Stimulated activated CD8-positive, alpha-beta memory T cell treated with anti-CD3 and anti-CD28 coated beads, Interleukin-4, amount 100 ng/mL, for 1 hour (primary cell): Measurements from ENCODE around the gene FGF22.

Source experiments
- DNase-seq, 2 donors: peaks; one replicate each; pipeline ENCODE4 v3.0.0-alpha.2; 2020; ENCODE audit warnings: low read depth in 2 of 2, low spot score in 1 of 2

Gene FGF22

DNA sequence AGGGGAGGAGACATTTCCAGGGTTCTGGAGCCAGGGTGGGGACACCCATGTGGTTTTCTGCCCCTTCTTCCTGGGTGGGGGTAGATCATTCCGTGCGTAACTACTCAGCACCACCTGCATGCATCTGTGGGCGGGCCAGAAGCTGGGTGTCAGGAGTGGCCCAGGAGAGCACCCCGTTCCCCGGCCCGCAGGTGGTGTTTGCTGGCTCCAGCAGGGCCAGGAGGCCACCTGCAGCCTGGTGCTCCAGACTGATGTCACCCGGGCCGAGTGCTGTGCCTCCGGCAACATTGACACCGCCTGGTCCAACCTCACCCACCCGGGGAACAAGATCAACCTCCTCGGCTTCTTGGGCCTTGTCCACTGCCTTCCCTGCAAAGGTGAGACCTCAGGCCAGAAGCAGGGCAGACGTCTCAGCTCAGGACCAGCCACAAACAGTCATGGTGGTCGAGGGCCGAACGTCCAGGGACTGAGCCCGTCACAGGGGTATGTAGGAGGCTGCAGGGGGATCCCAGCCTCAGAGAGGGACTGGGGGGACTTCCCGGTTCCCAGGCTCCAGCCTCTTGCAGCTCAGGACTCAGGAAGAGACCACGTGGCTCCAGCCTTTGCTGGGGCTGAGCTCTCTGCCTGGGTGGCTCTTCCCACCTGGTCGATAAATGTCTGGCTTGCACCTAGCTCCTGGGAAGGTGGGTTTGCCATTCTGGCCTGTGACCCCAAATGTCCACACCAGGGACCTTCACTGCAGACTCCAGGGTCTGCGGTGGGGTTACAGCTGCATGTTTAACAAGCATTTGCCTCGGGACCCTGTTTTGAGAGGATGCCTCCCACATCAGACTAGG, 38.1 kb downstream of the FGF22 start:
- no peak for DNase-seq

DNA sequence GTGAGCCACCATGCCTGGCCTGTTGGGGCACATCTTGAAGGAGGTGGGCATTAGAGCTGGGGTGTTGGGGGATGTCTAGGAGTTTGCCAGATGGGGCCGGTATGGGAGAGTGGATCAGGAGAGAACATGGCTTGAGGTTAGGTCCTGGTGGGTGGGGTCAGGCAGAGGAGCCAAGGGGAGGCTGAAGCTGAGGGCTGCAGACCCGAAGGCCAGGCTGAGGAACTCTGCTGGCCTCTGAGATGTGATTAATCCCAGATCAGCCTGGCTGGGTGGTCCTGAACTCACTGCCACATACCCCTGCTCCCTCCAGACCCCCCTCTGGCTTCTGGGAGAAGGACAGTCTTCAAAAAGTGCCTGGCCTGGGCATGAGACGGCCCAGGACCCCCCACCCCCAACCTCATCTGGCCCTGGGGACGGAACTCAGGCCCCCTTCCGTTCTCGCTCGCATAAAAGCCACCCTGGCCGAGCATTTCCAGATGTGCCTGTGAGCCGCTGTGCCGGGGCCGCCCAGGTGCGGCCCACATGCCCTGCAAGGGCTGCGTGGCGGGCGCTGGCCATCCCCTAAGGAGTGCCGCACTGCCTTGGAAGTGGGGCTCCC, 39.2 kb downstream of the FGF22 start:
- no peak for DNase-seq

DNA sequence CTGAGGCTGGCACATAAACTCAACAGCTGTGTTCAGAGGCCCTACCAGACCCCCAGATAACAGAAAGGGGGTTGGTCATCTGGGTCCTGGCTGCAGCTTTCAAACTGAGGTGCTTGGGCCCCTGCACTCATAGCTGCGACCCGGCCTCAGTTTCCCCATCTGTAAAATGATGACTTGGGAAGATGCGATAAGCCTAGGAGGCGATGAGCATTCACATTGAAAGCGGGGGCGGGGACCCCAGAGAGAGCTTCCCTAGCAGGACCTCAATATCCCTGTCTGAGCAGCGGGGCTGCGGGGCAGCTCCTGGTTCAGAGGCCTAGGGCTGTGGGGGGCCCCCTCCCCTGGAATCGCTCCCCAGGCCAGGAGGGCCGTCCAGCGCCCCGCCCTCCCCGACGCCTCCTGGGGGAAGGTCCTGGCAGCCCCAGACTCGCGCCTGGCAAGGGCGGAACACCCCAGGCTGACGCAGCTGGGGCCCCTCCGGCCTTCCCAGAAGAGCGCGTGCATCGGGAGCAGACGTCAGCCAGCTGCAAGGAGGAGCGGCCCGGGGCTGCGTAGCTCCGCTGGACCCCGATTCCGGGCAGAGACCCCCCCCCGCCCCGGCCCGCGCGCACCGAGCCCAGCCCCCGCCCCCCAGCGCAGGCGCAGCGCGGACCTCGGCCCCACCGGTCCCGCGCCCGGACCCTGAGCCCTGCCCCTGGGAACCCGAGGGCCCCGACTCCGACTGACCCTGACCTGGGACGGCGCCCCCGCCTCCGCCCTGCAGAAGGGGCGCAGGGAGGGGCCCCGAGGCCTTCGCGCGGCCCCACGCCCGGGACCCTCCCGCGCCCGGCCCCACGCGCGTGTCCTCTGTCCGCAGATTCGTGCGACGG, 40.0 kb downstream of the FGF22 start:
- no peak for DNase-seq

DNA sequence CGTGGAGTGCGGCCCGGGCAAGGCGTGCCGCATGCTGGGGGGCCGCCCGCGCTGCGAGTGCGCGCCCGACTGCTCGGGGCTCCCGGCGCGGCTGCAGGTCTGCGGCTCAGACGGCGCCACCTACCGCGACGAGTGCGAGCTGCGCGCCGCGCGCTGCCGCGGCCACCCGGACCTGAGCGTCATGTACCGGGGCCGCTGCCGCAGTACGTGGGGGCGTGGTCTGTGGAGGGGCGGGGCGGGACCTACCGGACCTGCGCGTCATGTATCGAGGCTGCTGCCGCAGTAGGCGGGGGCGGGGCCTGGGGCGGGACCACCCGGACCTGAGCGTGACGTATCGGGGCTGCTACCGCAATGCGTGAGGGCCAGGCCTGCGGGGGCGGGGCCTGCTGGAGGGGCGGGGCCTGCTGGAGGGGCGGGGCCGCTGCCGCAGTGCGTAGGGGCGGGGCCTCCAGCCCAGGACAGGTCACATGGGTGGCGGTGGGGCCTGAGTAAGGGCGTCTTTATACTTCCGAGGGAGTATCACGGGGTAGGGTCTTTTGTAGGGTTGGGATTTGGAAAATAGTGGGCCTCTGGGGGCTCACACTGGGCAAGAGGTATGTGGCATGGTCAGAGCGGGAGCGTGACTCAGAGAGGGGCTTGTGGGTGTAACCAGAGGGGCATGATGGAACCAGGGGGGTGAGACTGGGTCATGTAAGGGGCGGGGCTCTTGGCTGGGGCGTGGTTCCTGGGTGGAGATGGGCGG, 40.8 kb downstream of the FGF22 start:
- DNase-seq: peak; percentile 99

DNA sequence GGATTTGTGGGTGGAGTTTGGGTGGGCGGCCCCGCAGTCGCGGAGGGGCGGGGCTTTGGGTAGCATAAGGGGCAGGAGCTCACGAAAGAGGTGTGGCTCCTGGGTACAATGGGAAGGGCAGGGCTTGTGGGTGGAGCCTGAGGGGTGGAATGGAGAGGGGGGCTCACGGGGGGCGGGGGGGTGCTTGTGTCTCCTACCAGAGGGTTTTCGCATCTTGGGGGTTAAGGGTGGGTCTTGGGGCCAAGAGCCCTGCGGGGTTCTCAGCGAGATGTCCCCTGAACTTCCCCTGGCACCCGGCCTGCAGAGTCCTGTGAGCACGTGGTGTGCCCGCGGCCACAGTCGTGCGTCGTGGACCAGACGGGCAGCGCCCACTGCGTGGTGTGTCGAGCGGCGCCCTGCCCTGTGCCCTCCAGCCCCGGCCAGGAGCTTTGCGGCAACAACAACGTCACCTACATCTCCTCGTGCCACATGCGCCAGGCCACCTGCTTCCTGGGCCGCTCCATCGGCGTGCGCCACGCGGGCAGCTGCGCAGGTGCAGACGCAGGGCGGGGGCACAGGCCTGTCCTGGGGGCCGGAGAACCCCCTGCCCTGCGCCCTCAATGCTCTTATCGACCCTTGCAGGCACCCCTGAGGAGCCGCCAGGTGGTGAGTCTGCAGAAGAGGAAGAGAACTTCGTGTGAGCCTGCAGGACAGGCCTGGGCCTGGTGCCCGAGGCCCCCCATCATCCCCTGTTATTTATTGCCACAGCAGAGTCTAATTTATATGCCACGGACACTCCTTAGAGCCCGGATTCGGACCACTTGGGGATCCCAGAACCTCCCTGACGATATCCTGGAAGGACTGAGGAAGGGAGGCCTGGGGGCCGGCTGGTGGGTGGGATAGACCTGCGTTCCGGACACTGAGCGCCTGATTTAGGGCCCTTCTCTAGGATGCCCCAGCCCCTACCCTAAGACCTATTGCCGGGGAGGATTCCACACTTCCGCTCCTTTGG, 41.6 kb downstream of the FGF22 start:
- DNase-seq: peak in 1 of 2 donors; percentile 83

DNA sequence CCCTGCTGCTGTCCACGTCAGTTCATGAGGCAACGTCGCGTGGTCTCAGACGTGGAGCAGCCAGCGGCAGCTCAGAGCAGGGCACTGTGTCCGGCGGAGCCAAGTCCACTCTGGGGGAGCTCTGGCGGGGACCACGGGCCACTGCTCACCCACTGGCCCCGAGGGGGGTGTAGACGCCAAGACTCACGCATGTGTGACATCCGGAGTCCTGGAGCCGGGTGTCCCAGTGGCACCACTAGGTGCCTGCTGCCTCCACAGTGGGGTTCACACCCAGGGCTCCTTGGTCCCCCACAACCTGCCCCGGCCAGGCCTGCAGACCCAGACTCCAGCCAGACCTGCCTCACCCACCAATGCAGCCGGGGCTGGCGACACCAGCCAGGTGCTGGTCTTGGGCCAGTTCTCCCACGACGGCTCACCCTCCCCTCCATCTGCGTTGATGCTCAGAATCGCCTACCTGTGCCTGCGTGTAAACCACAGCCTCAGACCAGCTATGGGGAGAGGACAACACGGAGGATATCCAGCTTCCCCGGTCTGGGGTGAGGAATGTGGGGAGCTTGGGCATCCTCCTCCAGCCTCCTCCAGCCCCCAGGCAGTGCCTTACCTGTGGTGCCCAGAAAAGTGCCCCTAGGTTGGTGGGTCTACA, 43.1 kb downstream of the FGF22 start:
- no peak for DNase-seq

DNA sequence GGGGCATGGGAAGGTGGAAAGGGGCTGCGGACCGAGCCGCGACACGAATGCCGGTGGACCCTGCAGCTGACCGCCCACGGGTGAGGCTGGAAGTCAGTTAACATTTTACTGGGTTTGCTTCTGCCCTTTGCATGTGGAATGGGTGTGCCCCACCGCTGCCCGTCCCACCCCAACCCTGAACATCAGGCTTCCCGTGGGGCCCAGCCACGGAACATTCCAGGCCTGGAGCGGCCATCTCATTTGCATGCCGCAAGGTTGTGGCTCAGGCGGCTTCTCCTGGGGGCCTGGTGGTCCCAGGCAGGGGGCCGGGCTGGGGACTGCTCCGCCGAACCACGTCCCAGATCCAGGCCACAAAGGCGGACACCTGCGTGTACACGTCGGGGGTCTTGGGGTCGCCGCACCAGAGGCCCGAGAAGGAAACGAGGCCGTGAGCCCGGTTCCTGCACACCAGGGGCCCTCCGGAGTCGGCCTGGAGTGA, 45.8 kb downstream of the FGF22 start:
- no peak for DNase-seq

DNA sequence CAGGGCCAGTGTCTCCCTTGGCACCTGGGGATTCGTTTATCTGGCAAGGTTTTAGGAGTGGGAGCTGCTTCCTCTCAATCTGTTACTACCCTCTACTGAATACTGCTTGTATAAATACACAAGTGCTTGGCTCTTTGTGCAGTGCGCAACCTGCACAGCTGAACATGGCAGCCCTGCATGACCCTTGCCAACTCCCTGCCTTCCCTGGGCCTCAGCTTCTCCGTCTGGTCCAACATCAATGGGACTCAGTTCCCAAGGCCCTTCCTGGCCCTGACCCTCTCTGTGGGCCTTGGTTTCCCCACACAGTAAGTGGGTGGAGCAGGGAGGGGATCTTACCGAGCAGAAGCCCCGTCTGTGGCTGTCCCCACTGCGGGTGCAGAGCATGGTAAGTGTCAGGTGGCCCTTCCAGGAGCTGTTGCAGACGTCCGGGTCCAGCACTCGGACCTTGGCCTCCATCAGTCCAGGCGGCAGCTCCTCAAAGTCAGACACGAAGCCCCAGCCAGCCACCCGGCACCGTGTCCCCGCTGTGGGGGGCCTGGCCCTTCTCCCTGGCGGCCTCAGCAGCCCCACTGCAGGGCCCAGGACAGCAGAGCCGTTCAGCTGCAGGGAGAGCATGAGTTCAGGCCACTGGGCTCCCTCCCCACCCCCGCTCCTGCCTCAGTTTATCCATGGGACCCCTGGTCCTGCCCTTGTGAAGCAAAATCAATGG, 47.1 kb downstream of the FGF22 start:
- no peak for DNase-seq

DNA sequence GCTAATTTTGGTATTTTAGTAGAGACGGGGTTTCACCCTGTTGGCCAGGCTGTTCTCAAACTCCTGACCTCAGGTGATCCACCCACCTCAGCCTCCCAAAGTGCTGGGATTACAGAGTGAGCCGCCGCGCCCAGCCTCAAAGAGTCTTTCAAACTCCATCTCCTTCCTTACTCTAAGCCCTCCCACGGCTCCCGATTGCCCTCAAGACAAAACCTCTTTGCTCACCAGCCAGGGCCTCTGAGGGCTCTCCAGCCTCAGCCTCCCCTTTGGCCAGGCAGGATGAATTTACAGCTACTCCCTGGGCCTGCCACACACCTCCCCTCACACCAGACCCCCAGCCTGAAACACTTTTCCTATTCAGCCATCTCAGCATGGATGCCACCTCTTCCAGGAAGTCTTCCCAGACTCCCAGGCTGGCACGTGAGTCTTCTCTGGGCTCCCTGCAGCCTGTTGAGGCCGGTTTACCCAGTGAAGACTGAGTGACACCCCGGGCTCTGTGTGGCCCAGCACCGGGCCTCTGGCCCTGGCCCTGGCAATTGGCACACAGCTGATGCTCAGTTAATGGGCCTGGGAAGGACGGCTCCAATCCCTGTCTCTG, 48.0 kb downstream of the FGF22 start:
- DNase-seq: no peak

DNA sequence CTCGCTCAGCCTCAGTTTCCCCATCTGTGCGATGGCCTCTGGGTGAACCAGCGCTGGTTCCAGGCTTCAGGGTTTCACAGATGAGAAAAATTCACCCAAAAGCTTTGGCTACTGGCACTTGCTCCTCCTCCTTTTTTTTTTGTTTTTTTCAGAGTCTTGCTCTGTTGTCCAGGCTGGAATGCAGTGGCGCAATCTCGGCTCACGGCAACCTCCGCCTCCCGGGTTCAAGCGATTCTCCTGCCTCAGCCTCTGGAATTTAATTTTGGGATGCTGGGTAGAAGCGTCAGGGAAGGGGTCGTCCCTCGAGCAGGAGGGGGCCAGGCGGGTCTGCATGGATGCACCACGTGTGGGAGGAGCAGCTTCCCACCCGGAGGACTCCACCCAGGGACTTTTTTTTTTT, 48.5 kb downstream of the FGF22 start:
- DNase-seq: no peak

DNA sequence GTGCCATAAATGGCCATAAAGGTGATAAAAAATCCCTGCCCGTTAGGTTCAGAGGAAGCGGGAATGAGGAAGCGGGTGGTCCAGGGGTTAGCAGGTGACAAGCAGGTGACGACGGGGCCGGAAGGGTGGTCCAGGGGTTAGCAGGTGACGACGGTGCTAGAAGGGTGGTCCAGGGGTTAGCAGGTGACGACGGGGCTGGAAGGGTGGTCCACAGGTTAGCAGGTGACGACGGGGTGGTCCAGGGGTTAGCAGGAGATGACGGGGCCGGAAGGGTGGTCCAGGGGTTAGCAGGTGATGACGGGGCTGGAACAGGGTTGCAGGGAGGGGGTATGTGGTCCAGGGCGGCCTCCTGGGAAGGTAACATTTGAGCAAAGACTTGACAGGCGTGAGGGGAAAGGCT, 49.3 kb downstream of the FGF22 start:
- DNase-seq: no peak

DNA sequence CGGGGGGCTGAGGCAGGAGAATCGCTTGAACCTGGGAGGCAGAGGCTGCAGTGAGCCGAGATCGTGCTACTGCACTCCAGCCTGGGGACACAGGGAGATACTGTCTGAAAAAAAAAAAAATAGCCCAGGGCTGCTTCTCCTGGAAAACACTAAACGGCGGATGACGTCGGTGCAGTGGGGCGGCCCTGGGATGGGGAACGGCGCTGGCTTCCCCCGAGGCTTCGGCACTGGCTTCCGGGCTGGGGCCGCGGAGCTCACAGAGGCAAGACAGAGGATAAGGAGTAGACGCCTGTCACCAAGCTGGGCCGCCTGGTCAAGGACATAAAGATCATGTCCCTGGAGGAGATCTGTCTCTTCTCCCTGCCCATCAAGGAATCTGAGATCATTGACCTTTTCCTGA, 50.5 kb downstream of the FGF22 start:
- DNase-seq: no peak
